OCI-LY7 (cell line): Measurements from ENCODE around the gene PPFIA4. TPM values are rescaled to one million over a fixed set of nuclear protein-coding genes. Genes with fewer than 3 reads are reported as not detected.

ENCODE experiments used
- BruUV-seq: library from RNA; stranded (reverse); fragments of 400-500 nt; replicated peaks from 2 replicates; lab custom pipeline; 2021; lab: Mats Ljungman, UMichigan
- CTCF ChIA-PET: fragments of 300-600 bp; sonication (Branson Sonifier 250); formaldehyde crosslinking; loops from one replicate; lab custom pipeline; 2022; ENCODE audit warnings: antibody characterized with exemption; ENCODE audit not compliant: unreplicated experiment; lab: Charles Lee
- POLR2A ChIA-PET: fragments of 300-600 bp; sonication (Branson Sonifier 250); formaldehyde crosslinking; loops from one replicate; lab custom pipeline; 2022; ENCODE audit warnings: antibody characterized with exemption; lab: Charles Lee
- DNase-seq: peaks from one replicate; pipeline ENCODE4 v3.0.0-alpha.2; 2015; ENCODE audit warnings: low spot score
- H2AFZ ChIP-seq: fragments of 200-600 bp; sonication (generic), shearing (Covaris generic); 2 replicates; pipeline ENCODE4 v1.6.1; 2014; ENCODE audit warnings: mild to moderate bottlenecking, antibody characterized with exemption, low read length, moderate library complexity
- H3K27ac ChIP-seq: fragments of 200-600 bp; sonication (generic); 2 replicates; pipeline ENCODE4 v1.5.1; 2014; ENCODE audit warnings: mixed run types, low read depth, mild to moderate bottlenecking, moderate library complexity, low read length, inconsistent platforms; ENCODE audit not compliant: poor library complexity, severe bottlenecking
- H3K36me3 ChIP-seq: fragments of 200-600 bp; sonication (generic); 2 replicates; pipeline ENCODE4 v1.6.1; 2014; ENCODE audit warnings: mild to moderate bottlenecking, antibody characterized with exemption, low read length, moderate library complexity, mixed read lengths; ENCODE audit not compliant: insufficient read depth
- H3K4me1 ChIP-seq: fragments of 200-600 bp; sonication (generic); 2 replicates; pipeline ENCODE4 v1.5.1; 2014; ENCODE audit warnings: mild to moderate bottlenecking, low read length; ENCODE audit not compliant: insufficient read depth, poor library complexity, severe bottlenecking
- H3K4me2 ChIP-seq: fragments of 200-600 bp; sonication (generic); 2 replicates; pipeline ENCODE4 v1.6.1; 2014; ENCODE audit warnings: mild to moderate bottlenecking, low read length
- H3K4me3 ChIP-seq: fragments of 200-600 bp; sonication (generic); 2 replicates; pipeline ENCODE4 v1.5.1; 2014; ENCODE audit warnings: mild to moderate bottlenecking, low read depth, low read length; ENCODE audit not compliant: poor library complexity, severe bottlenecking
- H3K79me2 ChIP-seq: fragments of 200-600 bp; sonication (generic); 2 replicates; pipeline ENCODE4 v1.6.1; 2016; ENCODE audit warnings: low read depth, mild to moderate bottlenecking, low read length, moderate library complexity, mixed read lengths; ENCODE audit not compliant: insufficient read depth
- H3K9me2 ChIP-seq: fragments of 200-600 bp; sonication (generic); 2 replicates; pipeline ENCODE4 v1.6.1; 2016; ENCODE audit warnings: mild to moderate bottlenecking, low read length, mixed read lengths; ENCODE audit not compliant: insufficient read depth
- H3K9me3 ChIP-seq: fragments of 200-600 bp; sonication (generic); 2 replicates; pipeline ENCODE4 v1.6.1; 2014; ENCODE audit warnings: mild to moderate bottlenecking, mixed run types, low read length, mixed read lengths
- H4K20me1 ChIP-seq: fragments of 200-600 bp; sonication (generic); 2 replicates; pipeline ENCODE4 v1.6.1; 2014; ENCODE audit warnings: mild to moderate bottlenecking, antibody characterized with exemption, low read length, moderate library complexity, mixed read lengths; ENCODE audit not compliant: insufficient read depth
- CTCF ChIP-seq: fragments of 200-600 bp; sonication (generic); conservative IDR thresholded peaks from 2 replicates; pipeline ENCODE4 v1.5.1; 2014; ENCODE audit warnings: mild to moderate bottlenecking, antibody characterized with exemption, low read length, moderate library complexity, mixed read lengths
- EZH2phosphoT487 ChIP-seq: fragments of 200-600 bp; sonication (generic); IDR thresholded peaks from 2 replicates; pipeline ENCODE4 v1.6.1; 2018; ENCODE audit warnings: low read depth, borderline replicate concordance, mild to moderate bottlenecking, mixed run types, antibody characterized with exemption, low read length, moderate library complexity, mixed read lengths
- intact Hi-C: fragments of 100-400 bp; cut with micrococcal nuclease; formaldehyde crosslinking; loops from one replicate; pipeline ENCODE4 v1.10.0; 2022; ENCODE audit not compliant: unreplicated experiment
- total RNA-seq, 2 experiments: library from RNA; depleted of rRNA in 1 of 2; stranded (reverse); fragments of >200 nt in 1 of 2; shearing (Covaris generic) in 1 of 2; gene quantifications; 2 replicates each; pipeline ENCODE4 v1.2.3, GENCODE V29; 2014 to 2022

The PPFIA4 gene
- total RNA-seq, 2 experiments from 2014 or later: 0.03 to 2.7 TPM

DNA sequence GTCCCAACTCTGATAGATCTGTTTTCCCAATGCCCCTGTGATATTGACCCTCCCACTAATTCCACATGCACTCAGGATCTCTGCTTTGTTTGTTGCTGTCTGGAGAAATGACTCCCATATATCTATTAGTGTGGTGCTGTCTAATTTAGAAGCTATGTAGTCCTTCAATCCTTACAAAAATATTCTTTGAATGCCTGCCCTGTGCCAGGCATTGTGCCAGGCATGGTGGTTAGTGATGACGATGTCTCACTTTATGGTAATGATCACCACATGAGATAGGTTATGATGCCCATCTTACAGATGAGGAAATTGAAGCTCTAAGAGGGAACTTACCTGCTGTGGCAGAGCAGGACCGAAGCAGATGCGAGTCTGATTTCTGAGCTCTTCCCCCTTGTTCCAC is 46.6 kb downstream of the PPFIA4 start:
- Histone ChIP-seq H2AFZ (no peak overlapping the region), H3K4me1 (no peaks in the 10 kb centered on the region), H3K27ac (no peak overlapping the region), H3K4me2 (no peak overlapping the region), H3K4me3 (no peak overlapping the region), H3K9me2 (no peaks in the 10 kb centered on the region), H4K20me1 (no peaks in the 10 kb centered on the region), H3K9me3 (no peaks in the 10 kb centered on the region), H3K36me3 (no peaks in the 10 kb centered on the region), H3K79me2 (no peaks in the 10 kb centered on the region)
- no peak for DNase-seq
- CTCF ChIA-PET: no interaction called here
- intact Hi-C loops: no loop called here
- POLR2A ChIA-PET: no interaction called here
- no TSS peak for BruUV-seq
- no peak for TF ChIP-seq CTCF
- TF ChIP-seq EZH2phosphoT487: no peak

- Histone ChIP-seq H2AFZ (no peak overlapping the region), H3K4me3 (no peak overlapping the region), H3K4me2 (no peak overlapping the region), H3K36me3 (no peaks in the 10 kb centered on the region), H3K9me2 (no peaks in the 10 kb centered on the region), H3K27ac (no peak overlapping the region), H3K4me1 (no peaks in the 10 kb centered on the region), H4K20me1 (no peaks in the 10 kb centered on the region), H3K79me2 (no peaks in the 10 kb centered on the region), H3K9me3 (no peaks in the 10 kb centered on the region)
- ChIA-PET POLR2A (interaction anchor here (0.6 kb wide), 1 partner anchor 256 kb away, joined by 5 read pairs; no protein-coding TSS in a partner anchor), CTCF (no interaction called here)
- TF ChIP-seq CTCF: no peak
- no peak for TF ChIP-seq EZH2phosphoT487
- no TSS peak for BruUV-seq
- no peak for DNase-seq
- intact Hi-C loops: no loop called here
Observed at GRCh38 chr1:203073469-203073868, 47.2 kb downstream of the PPFIA4 start.

DNA sequence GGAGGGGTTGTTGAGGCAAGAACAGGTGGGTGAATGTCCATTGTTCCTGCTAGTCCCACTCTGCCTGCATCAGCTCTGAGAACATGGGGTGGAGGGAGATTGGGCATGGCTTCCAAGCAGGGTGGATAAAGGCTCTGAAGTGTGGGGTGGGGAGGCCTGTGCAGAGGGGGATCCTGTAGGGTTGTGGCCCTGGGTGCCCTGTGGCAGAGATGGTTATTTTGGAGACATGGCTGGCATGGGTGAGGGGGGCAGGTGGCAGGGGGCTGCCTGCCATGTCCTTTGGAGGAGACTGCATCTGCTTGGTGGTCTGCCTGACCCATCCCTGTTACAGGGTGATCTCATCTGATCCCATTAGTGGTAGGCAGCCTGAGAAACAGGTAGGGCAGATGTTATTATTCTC is 48.3 kb downstream of the PPFIA4 start:
- no peak overlapping the region for H2AFZ ChIP-seq
- BruUV-seq: no TSS peak
- no peaks in the 10 kb centered on the region for H3K9me3 ChIP-seq
- no peak overlapping the region for H3K27ac ChIP-seq
- TF ChIP-seq EZH2phosphoT487 (no peak), CTCF (no peak)
- H3K4me2 ChIP-seq: no peak overlapping the region
- intact Hi-C loops: no loop called here
- H4K20me1 ChIP-seq: no peaks in the 10 kb centered on the region
- H3K4me1 ChIP-seq: no peaks in the 10 kb centered on the region
- no peaks in the 10 kb centered on the region for H3K79me2 ChIP-seq
- no peaks in the 10 kb centered on the region for H3K36me3 ChIP-seq
- DNase-seq: no peak
- ChIA-PET CTCF (no interaction called here), POLR2A (no interaction called here)
- H3K4me3 ChIP-seq: no peak overlapping the region
- no peaks in the 10 kb centered on the region for H3K9me2 ChIP-seq
